Naive thymus-derived CD4-positive, alpha-beta T cell (primary cell): ENCODE measurements around the gene KRT6C. TPM values are rescaled to one million over a fixed set of nuclear protein-coding genes. Genes with fewer than 3 reads are reported as not detected.

Experiments
- ATAC-seq: fragments of 150-1000 bp; cut with Tn5 transposase; 2 replicates; pipeline ENCODE4 v1.10.0; 2021; ENCODE audit warnings: mild to moderate bottlenecking, moderate library complexity
- CTCF ChIA-PET: fragments of 350-600 bp; sonication (Branson Sonifier 250); formaldehyde crosslinking; loops from one replicate; lab custom pipeline; 2021; ENCODE audit warnings: antibody characterized with exemption; lab: Charles Lee
- POLR2A ChIA-PET: fragments of 350-600 bp; sonication (Branson Sonifier 250); formaldehyde crosslinking; loops from one replicate; lab custom pipeline; 2021; ENCODE audit warnings: antibody characterized with exemption, inconsistent platforms; lab: Charles Lee
- DNase-seq, 9 donors: peaks; one replicate each; pipeline versions ENCODE4 v3.0.0 to v3.0.0-alpha.2; 2020 to 2022; ENCODE audit warnings: mixed read lengths in 1 of 9
- H3K27ac ChIP-seq: one replicate; pipeline ENCODE4 v1.7.0; 2013; ENCODE audit warnings: mild to moderate bottlenecking, low read depth, low read length, moderate library complexity
- H3K27me3 ChIP-seq, 2 donors: one replicate each; pipeline ENCODE4 v1.7.0; 2013; ENCODE audit warnings: low read length in 2 of 2, mild to moderate bottlenecking in 2 of 2, moderate library complexity in 2 of 2; ENCODE audit not compliant: control insufficient read depth in 2 of 2, insufficient read depth in 2 of 2
- H3K36me3 ChIP-seq, 3 experiments: 1 replicate in 2 of 3; 2 replicates in 1 of 3; pipeline ENCODE4 v1.7.0; 2013; ENCODE audit warnings: low read length in 3 of 3, mild to moderate bottlenecking in 3 of 3, moderate library complexity in 1 of 3; ENCODE audit not compliant: insufficient read depth in 3 of 3, control insufficient read depth in 2 of 3
- H3K4me1 ChIP-seq, 2 donors: one replicate each; pipeline ENCODE4 v1.7.0; 2013; ENCODE audit warnings: low read length in 2 of 2, mild to moderate bottlenecking in 2 of 2, moderate library complexity in 1 of 2; ENCODE audit not compliant: control insufficient read depth in 2 of 2, insufficient read depth in 2 of 2
- H3K4me3 ChIP-seq: 2 replicates; pipeline ENCODE4 v1.7.0; 2013; ENCODE audit warnings: mild to moderate bottlenecking, low read length
- H3K9me3 ChIP-seq, 3 experiments: 1 replicate in 2 of 3; 2 replicates in 1 of 3; pipeline ENCODE4 v1.7.0; 2013; ENCODE audit warnings: low read length in 3 of 3; ENCODE audit not compliant: control insufficient read depth in 2 of 3
- H3K27ac Mint-ChIP-seq, 9 donors: one replicate each; pipeline ENCODE4 v1.8.0; 2020 to 2022; ENCODE audit warnings: mixed read lengths in 9 of 9, mild to moderate bottlenecking in 8 of 9, moderate library complexity in 5 of 9, inconsistent platforms in 2 of 9
- H3K27me3 Mint-ChIP-seq, 5 donors: one replicate each; pipeline ENCODE4 v1.8.0; 2021 to 2022; ENCODE audit warnings: mixed read lengths in 5 of 5, mild to moderate bottlenecking in 1 of 5
- H3K36me3 Mint-ChIP-seq, 5 donors: one replicate each; pipeline ENCODE4 v1.8.0; 2020 to 2022; ENCODE audit warnings: mixed read lengths in 5 of 5, mild to moderate bottlenecking in 3 of 5, inconsistent platforms in 1 of 5
- H3K4me1 Mint-ChIP-seq, 7 donors: one replicate each; pipeline ENCODE4 v1.8.0; 2020 to 2022; ENCODE audit warnings: mixed read lengths in 7 of 7, mild to moderate bottlenecking in 3 of 7, inconsistent platforms in 1 of 7
- H3K4me3 Mint-ChIP-seq, 10 donors: one replicate each; pipeline ENCODE4 v1.8.0; 2020 to 2022; ENCODE audit warnings: mild to moderate bottlenecking in 10 of 10, mixed read lengths in 10 of 10, moderate library complexity in 6 of 10, inconsistent platforms in 2 of 10
- H3K9me3 Mint-ChIP-seq, 11 donors: one replicate each; pipeline ENCODE4 v1.8.0; 2020 to 2022; ENCODE audit warnings: mixed read lengths in 11 of 11, mild to moderate bottlenecking in 4 of 11, inconsistent platforms in 1 of 11, moderate library complexity in 1 of 11
- intact Hi-C, 2 donors: fragments of 100-400 bp; cut with micrococcal nuclease; formaldehyde crosslinking; loops; one replicate each; pipeline ENCODE4 v1.15.1; 2023
- polyA plus RNA-seq, 2 donors: library from polyadenylated mRNA; unstranded; fragments of 300-500 nt; fragmentation: Illumina TruSeq; gene quantifications; one replicate each; pipeline ENCODE4 v1.2.3, GENCODE V29; 2021
- total RNA-seq, 6 experiments: library from RNA in 5 of 6; stranded (reverse) in 5 of 6; gene quantifications; 1 replicate in 5 of 6; 2 replicates in 1 of 6; pipeline ENCODE4 v1.2.3 and lab custom pipeline; 2021 to 2026

Gene KRT6C
- total and polyA plus RNA-seq, 7 experiments from 2014 or later = not detected

GRCh38 chr12:52469853-52470252, 3.8 kb downstream of the KRT6C start:
- Histone ChIP-seq H3K36me3 (no peaks in the 10 kb centered on the region), H3K27ac (no peak overlapping the region), H3K27me3 (no peaks in the 10 kb centered on the region), H3K4me3 (no peak overlapping the region), H3K4me1 (no peaks in the 10 kb centered on the region), H3K9me3 (no peaks in the 10 kb centered on the region)
- no peak overlapping the region for H3K4me3 Mint-ChIP-seq
- no peaks in the 10 kb centered on the region for H3K36me3 Mint-ChIP-seq
- ATAC-seq = no peak
- H3K9me3 Mint-ChIP-seq = no peaks in the 10 kb centered on the region
- intact Hi-C loops = no loop called here
- H3K27me3 Mint-ChIP-seq = peaks cover 11 to 22% (median 14%) of the 10 kb centered on the region in 5 donors
- H3K27ac Mint-ChIP-seq = no peak overlapping the region
- POLR2A ChIA-PET = no interaction called here
- CTCF ChIA-PET = no interaction called here
- H3K4me1 Mint-ChIP-seq = no peaks in the 10 kb centered on the region
- DNase-seq = no peak

GRCh38 chr12:52464897-52465296, 8.7 kb downstream of the KRT6C start:
- no peaks in the 10 kb centered on the region for H3K36me3 Mint-ChIP-seq
- Histone ChIP-seq H3K27ac (no peak overlapping the region), H3K4me1 (no peaks in the 10 kb centered on the region), H3K9me3 (no peaks in the 10 kb centered on the region), H3K27me3 (no peaks in the 10 kb centered on the region), H3K4me3 (no peak overlapping the region), H3K36me3 (no peaks in the 10 kb centered on the region)
- no peak overlapping the region for H3K4me3 Mint-ChIP-seq
- ChIA-PET POLR2A (no interaction called here), CTCF (no interaction called here)
- DNase-seq = no peak
- H3K4me1 Mint-ChIP-seq = no peaks in the 10 kb centered on the region
- no peak for ATAC-seq
- intact Hi-C loops = no loop called here
- H3K27ac Mint-ChIP-seq = no peak overlapping the region
- peaks cover 13 to 40% (median 22%) of the 10 kb centered on the region in 5 donors for H3K27me3 Mint-ChIP-seq
- no peaks in the 10 kb centered on the region for H3K9me3 Mint-ChIP-seq

- ChIA-PET CTCF (no interaction called here), POLR2A (no interaction called here)
- H3K4me1 Mint-ChIP-seq = no peaks in the 10 kb centered on the region
- H3K36me3 Mint-ChIP-seq = no peaks in the 10 kb centered on the region
- H3K36me3 ChIP-seq = no peaks in the 10 kb centered on the region
- H3K4me1 ChIP-seq = no peaks in the 10 kb centered on the region
- H3K27ac Mint-ChIP-seq = no peak overlapping the region
- ATAC-seq (no peak), DNase-seq (no peak)
- no peak overlapping the region for H3K27ac ChIP-seq
- intact Hi-C loops = no loop called here
- no peaks in the 10 kb centered on the region for H3K9me3 Mint-ChIP-seq
- H3K4me3 Mint-ChIP-seq = no peak overlapping the region
- H3K27me3 Mint-ChIP-seq = peaks cover 8 to 54% (median 15%) of the 10 kb centered on the region in 5 donors
- H3K27me3 ChIP-seq = no peaks in the 10 kb centered on the region
- H3K4me3 ChIP-seq = no peak overlapping the region
- H3K9me3 ChIP-seq = no peaks in the 10 kb centered on the region
These were observed 11.9 kb downstream of the KRT6C start for GRCh38 chr12:52461693-52462092.

- POLR2A ChIA-PET = no interaction called here
- H3K27me3 Mint-ChIP-seq = peaks cover 8 to 49% (median 15%) of the 10 kb centered on the region in 5 donors
- no peak for DNase-seq
- Histone ChIP-seq H3K36me3 (no peaks in the 10 kb centered on the region), H3K4me3 (no peak overlapping the region), H3K27me3 (no peaks in the 10 kb centered on the region), H3K9me3 (no peaks in the 10 kb centered on the region), H3K4me1 (no peaks in the 10 kb centered on the region), H3K27ac (no peak overlapping the region)
- CTCF ChIA-PET = no interaction called here
- no peak overlapping the region for H3K27ac Mint-ChIP-seq
- intact Hi-C loops = no loop called here
- H3K4me1 Mint-ChIP-seq = peaks cover 0 to 8% (median 0%) of the 10 kb centered on the region in 7 donors
- H3K9me3 Mint-ChIP-seq = no peaks in the 10 kb centered on the region
- no peak for ATAC-seq
- H3K4me3 Mint-ChIP-seq = no peak overlapping the region
- no peaks in the 10 kb centered on the region for H3K36me3 Mint-ChIP-seq
These were observed 14.7 kb downstream of the KRT6C start for GRCh38 chr12:52458861-52459260.

GRCh38 chr12:52455821-52456220, 17.8 kb downstream of the KRT6C start:
- intact Hi-C loops = no loop called here
- no peak for DNase-seq
- no peaks in the 10 kb centered on the region for H3K4me1 ChIP-seq
- CTCF ChIA-PET = no interaction called here
- H3K27ac ChIP-seq = no peak overlapping the region
- Mint-ChIP-seq H3K4me1 (peaks cover 0 to 8% (median 0%) of the 10 kb centered on the region in 7 donors), H3K27me3 (peaks cover 0 to 43% (median 11%) of the 10 kb centered on the region in 5 donors), H3K9me3 (no peaks in the 10 kb centered on the region), H3K27ac (no peak overlapping the region), H3K36me3 (no peaks in the 10 kb centered on the region), H3K4me3 (no peak overlapping the region)
- H3K36me3 ChIP-seq = no peaks in the 10 kb centered on the region
- no peaks in the 10 kb centered on the region for H3K9me3 ChIP-seq
- H3K27me3 ChIP-seq = no peaks in the 10 kb centered on the region
- no peak for ATAC-seq
- no peak overlapping the region for H3K4me3 ChIP-seq
- POLR2A ChIA-PET = no interaction called here

- H3K27ac ChIP-seq = no peak overlapping the region
- Mint-ChIP-seq H3K36me3 (no peaks in the 10 kb centered on the region), H3K27ac (no peak overlapping the region), H3K9me3 (no peaks in the 10 kb centered on the region), H3K4me3 (no peak overlapping the region), H3K4me1 (peaks cover 0 to 8% (median 0%) of the 10 kb centered on the region in 7 donors), H3K27me3 (peaks cover 0 to 41% (median 3%) of the 10 kb centered on the region in 5 donors)
- intact Hi-C loops = no loop called here
- H3K4me1 ChIP-seq = no peaks in the 10 kb centered on the region
- no peaks in the 10 kb centered on the region for H3K27me3 ChIP-seq
- ATAC-seq (no peak), DNase-seq (no peak)
- POLR2A ChIA-PET = no interaction called here
- no peaks in the 10 kb centered on the region for H3K9me3 ChIP-seq
- no peaks in the 10 kb centered on the region for H3K36me3 ChIP-seq
- no peak overlapping the region for H3K4me3 ChIP-seq
- CTCF ChIA-PET = no interaction called here
These were observed 19.0 kb downstream of the KRT6C start for GRCh38 chr12:52454411-52455201.

GRCh38 chr12:52452101-52452500, 21.5 kb downstream of the KRT6C start, which contains the start of gene KRT6B:
KRT6B (minus strand) TSS chr12:52452146; CDS start chr12:52452078, 68 bp downstream.
- Mint-ChIP-seq H3K27me3 (peaks cover 0 to 25% (median 0%) of the 10 kb centered on the region in 5 donors), H3K4me1 (peaks cover 0 to 12% (median 5%) of the 10 kb centered on the region in 7 donors), H3K36me3 (no peaks in the 10 kb centered on the region), H3K9me3 (no peaks in the 10 kb centered on the region), H3K27ac (no peak within 1 kb of the TSS), H3K4me3 (no peak within 1 kb of the TSS)
- Histone ChIP-seq H3K9me3 (no peaks in the 10 kb centered on the region), H3K27me3 (no peaks in the 10 kb centered on the region), H3K27ac (no peak within 1 kb of the TSS), H3K36me3 (no peaks in the 10 kb centered on the region), H3K4me3 (no peak within 1 kb of the TSS), H3K4me1 (no peaks in the 10 kb centered on the region)
- DNase-seq = no peak
- no peak for ATAC-seq
- ChIA-PET CTCF (no interaction called here), POLR2A (no interaction called here)
- intact Hi-C loops = no loop called here
